COR-L47 (cell line): Measurements from ENCODE around the gene PHF21B.
"Not testable (repeated sequence)": the region's sequence is repeated elsewhere in the genome, so short reads cannot be mapped to it uniquely, and the experiment has no call there.

Experiments used
- DNase-seq: peaks from one replicate; lab custom pipeline; 2025; lab: John Stamatoyannopoulos, UW

PHF21B gene

DNA sequence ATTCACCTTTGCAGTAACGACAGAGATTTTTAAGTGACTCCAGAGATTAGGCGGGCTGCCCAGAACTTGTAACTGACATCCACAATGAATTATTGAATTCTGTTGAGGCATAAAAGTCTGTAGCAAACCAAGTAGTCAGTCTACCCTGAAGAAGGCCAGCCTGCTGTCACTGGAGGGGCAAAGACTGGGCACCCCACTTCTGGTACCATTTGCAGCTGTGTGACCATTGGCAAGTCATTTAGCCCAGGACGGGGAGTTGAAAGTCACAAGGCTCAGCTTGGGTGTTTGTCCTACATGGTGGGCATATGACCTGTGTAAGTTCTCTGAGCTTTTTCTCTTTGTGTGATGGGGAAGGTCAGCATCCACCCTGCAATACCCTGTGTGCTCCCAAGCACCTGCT lies 138.0 kb downstream of the PHF21B start:
- no peak for DNase-seq

DNA sequence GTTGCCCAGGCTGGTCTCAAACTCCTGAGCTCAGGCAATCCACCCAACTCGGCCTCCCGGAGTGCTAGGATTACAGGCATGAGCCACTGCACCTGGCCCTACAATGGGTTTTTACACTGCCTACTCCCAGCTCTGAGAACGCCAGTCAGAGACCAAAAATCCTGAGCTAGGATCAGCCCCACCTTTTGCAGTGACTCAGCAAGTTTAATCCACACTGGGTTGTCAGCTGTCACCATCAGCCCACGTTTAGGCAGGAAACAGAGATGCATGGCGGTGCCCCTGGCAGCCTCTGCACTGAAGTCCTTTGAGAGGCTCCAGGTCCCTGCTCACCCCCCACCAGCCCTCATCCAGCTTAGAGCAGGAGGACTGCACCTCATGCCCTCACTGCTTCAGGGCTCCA lies 139.8 kb downstream of the PHF21B start:
- no peak for DNase-seq

DNA sequence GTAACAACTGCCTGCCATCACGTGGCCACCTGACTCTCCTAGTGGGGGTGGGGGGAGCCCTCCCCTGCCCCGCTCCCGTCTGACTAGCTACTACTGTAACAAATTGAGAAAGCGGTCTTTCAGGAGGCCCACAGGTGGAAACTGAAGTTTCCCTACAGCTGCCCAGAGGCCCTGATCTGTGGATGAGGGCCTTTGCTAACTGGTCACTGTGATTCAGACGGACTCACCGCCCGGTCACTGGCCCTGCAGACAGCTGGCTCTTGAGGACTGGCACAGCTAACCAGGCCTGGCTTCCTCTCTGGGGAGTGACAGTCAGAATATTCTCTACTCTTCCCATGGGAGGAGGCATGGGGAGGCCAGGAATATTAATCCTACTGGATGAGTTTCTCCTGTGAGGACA lies 140.6 kb downstream of the PHF21B start:
- no peak for DNase-seq

DNA sequence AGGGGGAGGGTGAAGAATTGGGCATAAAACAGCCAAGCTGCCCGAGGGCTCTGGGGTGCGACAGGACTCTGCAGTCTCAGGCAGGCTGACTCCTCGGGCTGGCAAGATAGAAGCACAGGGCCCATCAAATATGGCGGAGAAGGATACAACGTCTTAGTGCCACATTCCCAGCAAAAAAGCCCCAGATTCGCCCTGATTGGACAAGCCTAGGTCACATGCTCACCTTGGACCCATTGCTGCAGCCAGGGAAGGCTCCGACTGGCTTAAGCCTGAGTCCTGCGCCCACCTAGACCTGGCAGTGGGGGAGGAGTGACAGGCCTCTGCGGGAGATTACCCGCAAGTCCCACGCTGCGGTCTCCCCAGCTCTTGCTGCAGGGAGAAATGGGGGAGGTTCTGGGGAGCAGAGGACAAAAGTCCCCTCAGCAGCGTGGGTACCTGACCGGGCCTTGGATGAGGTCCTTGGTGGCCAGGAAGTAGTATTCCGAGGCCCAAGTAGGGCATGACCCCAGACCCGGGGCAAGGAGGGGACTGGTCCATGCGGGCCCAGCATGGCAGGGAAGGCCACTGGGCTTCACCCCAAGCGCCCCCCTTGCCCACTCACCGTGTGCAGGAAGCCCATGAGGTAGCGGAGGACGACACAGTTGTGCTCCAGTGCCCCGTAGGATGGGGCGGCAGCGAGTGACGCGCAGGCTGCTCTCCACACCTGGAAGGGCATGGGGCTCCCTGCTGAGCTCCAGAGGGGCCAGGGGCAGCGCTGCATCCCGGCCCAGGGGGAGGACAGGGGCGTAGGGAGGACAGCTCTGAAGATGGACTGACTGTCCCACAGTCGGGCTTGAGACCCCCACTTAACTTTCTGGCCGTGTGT lies 144.4 kb downstream of the PHF21B start:
- DNase-seq, result no peak

DNA sequence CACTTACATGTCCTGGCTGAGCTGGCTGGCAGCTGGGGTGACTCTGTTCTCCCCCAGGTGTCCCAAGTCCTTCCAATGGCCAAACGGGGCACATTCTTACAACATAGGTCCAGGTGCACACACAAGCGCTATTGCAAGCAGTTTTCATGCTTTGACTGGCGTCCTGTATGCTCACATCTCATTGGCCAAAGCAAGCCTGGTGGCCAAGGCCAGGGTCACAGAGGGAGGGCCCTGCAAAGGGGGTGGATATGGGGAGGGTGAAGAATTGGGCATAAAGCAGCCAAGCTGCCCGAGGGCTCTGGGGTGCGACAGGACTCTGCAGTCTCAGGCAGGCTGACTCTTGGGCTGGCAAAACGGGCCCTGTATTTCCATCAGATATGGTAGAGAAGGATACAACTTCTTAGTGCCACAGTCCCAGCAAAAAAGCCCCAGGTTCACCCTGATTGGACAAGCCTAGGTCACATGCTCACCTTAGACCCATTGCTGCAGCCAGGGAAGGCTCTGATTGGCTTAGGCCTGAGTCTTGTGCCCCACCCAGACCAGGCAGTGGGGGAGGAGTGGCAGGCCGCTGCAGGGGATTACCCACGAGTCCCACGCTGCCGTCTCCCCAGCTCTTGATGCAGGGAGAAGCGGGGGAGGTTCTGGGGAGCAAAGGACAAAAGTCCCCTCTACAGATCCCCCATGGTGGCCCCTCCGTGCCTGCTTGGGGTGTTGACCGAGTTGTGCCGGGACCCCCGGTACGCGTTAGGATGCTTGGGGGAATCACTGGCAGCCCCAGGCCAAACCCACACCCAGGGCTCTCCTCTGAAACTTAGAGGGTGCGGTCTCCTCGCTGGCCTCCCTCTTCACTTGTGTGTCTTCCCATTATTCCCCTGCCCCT lies 146.6 kb downstream of the PHF21B start:
- no peak for DNase-seq

DNA sequence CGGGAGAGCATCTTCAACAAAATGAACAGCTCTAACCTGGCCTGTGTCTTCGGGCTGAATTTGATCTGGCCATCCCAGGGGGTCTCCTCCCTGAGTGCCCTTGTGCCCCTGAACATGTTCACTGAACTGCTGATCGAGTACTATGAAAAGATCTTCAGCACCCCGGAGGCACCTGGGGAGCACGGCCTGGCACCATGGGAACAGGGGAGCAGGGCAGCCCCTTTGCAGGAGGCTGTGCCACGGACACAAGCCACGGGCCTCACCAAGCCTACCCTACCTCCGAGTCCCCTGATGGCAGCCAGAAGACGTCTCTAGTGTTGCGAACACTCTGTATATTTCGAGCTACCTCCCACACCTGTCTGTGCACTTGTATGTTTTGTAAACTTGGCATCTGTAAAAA lies 147.5 kb downstream of the PHF21B start:
- no peak for DNase-seq

DNA sequence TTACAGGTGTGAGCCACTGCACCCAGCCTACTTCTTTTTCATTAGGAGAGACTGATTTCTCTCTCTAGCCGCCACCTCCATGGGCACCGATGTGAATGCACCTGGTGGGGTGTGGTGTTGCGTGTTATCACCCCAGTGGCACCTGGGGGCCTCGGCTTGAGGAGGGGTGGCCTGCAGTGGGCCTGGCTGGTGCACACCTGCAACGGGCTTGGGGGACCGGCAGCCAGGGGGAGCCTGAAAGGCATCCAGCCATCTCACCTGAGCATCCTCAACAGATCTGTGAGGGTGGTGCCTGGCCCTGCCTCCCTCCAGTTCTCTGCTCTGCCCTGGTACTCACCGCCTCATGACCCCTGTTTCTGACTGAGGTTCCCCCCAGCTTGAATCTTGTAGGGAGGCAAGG lies 148.6 kb downstream of the PHF21B start:
- no peak for DNase-seq

DNA sequence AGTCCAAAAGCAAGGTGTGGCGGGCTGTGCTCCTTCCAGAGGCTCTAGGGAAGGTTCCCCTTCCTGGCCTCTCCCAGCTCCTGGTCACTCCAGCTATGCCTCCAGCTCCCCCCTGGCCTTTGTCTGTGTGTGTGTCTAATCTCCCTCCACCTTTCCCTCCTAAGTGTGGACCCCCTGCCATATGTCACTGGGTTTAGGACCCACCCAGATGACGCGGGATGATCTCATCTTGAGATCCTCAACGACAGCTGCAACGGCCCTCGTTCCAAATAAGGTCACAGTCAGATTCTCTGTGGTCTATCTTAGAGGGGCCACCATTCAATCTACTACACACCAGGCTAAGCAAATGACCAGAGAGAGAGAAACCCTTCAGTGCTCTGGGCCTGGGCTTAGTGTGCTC lies 149.5 kb downstream of the PHF21B start:
- no peak for DNase-seq

DNA sequence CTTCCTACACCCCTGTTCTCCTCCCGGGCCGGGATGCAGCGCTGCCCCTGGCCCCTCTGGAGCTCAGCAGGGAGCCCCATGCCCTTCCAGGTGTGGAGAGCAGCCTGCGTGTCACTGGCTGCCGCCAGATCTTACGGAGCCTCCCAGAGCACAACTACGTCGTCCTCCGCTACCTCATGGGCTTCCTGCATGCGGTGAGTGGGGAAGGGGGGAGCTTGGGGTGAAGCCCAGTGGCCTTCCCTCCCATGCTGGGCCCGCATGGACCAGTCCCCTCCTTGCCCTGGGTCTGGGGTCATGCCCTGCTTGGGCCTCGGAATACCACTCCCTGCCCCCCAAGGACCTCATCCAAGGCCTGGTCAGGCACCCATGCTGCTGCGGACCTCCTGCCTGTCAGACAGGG lies 150.2 kb downstream of the PHF21B start:
- DNase-seq, result no peak

DNA sequence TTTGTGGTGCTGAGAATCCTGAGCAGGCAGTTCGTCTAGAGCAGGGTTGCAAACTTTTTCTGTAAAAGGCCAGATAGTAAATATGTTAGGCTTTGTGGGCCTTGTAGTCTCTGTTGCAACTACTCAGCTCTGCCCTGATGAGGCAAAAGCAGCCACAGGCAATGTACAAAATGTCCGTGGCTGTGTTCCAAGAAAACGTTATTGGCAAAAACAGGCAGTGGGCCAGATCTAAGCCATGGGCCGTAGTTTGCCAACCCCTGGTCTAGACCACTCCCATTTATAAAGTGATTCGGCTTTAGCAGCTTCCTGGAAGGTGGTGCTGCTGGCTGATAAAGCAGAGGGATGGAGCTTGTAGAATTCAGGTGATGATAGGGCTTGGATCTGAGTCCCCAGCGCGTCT lies 151.0 kb downstream of the PHF21B start:
- DNase-seq, result not testable (repeated sequence)

DNA sequence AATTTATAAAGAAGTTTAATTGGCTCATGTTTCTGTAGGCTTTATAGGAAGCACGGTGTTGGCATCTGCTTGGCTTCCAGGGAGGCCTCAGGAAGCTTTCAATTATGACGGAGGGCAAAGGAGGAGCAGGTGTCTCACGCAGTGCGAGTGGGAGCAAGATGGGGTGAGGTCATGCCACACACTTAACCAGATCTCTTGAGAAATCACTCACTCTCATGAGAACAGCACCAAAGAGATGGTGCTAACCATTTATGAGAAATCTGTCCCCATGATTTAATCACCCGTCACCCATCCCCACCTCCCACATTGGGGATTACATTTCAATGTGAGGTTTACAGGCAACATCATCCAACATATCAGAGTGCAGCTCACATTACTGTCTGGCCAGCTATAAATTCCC lies 153.9 kb downstream of the PHF21B start:
- DNase-seq, result no peak

DNA sequence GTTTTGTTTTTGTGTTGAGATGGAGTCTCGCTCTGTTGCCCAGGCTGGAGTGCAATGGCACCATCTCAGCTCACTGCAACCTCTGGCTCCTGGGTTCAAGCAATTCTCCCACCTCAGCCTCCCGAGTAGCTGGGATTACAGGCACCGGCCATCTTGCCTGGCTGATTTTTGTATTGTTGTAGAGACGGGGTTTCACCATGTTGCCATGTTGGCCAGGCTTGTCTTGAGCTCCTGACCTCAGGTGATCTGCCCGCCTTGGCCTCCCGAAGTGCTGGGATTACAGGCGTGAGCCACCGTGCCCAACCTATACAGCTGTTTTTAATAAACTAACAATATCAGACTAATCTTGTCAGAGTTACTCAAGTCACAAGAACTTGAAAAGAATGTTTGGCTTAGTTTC lies 155.2 kb downstream of the PHF21B start:
- not testable (repeated sequence) for DNase-seq

DNA sequence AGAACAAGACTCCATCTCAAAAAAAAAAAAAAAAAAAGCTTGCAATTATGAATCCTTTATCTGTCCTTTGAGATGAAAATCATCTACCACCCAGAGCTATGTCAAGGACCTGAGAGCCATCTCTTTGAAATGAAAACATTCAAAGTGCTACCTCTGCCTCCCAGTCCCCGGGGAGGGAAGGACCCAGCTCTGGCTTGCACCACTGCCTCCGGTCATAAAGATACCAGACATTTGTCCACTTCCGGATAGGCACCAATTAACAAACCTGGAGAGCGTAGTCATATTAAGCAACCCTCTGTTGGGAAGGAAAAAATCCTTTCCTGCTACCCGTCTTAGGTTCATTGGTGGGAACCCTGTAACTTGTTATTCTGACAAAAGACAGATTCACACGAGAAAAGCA lies 158.9 kb downstream of the PHF21B start:
- DNase-seq, result no peak

DNA sequence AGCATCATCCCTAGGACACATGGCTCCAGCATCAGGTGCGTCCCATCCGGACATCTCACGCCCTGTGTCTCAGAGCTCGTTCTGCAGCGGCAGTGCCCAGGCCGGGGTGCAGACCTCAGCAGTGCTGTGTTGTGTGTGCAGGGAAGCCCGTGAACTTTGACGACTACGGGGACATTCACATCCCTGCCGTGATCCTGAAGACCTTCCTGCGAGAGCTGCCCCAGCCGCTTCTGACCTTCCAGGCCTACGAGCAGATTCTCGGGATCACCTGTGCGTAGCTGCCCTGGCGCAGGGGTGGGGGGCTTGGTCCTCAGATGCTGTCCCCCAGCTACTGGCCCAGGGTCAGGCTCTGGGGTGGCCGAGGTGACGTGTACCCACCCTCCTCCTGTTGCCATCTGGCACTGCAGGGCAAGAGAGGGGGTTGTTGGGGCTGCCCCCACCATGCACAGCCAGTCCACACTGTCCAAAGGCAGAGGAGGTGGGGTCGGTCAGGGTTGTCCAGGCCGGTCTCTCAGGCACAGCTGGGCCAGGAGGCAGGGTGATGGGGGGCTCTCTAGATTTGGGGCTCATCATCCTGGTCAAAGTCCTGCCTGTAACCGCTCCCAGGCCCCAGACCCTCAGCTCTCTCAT lies 160.9 kb downstream of the PHF21B start:
- no peak for DNase-seq

DNA sequence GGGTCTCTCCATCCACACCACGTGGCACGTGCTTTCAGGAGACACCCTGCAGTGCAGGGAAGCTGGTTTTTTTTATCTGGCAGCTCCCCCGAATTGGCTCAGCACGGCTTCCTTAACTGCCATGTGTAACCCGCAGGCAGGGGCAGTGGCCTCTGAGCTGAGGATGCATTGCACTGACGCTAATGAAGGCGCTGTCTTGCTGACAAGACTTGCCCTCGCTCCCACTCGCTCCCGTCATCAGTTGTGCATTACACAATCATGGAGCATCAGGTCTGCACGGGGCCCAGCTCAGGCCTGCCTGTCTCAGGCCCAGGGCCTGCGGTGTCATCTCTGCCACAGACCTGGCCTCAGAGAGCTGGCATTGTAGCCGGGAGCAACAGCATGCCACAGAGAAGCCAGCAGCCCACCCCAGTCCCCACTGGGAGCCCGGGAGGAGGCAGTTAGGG lies 161.5 kb downstream of the PHF21B start:
- no peak for DNase-seq

DNA sequence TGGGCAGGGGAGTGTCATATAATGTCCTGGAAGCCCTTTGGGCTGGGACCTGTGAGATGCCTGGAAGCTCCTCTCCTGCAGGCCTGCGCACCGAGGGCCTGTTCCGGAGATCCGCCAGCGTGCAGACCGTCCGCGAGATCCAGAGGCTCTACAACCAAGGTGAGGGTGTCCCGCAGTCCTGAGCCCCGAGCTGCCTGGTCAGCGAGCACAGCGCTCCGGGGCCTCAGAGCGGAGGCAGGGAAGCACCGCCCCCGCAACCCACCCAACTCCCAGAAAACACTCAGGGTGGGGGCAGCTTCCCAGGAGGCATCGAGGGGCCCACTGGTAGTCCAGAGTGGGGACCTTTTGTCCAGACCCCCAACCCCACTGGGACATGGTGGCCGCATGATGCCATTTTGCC lies 161.9 kb downstream of the PHF21B start:
- DNase-seq, result no peak

DNA sequence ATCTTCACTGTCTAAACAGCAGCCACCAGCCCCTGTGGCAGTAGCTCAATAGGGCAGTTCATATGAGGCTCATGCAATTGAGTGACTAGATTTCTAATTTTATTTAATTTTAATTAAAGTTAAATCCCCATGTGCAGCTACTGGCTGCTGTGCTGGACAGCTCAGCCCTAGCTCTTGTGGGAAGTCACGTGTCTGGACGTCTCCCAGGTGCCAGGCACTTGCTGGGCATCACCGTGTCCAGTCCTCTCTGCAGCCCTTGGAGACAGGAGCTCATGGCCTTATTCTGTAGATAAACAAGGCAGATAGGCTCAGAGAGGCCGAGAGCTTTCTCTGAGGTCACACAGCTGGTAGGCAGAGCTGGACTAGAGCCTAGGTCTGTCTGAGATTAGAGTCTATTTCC lies 162.4 kb downstream of the PHF21B start:
- DNase-seq, result no peak

DNA sequence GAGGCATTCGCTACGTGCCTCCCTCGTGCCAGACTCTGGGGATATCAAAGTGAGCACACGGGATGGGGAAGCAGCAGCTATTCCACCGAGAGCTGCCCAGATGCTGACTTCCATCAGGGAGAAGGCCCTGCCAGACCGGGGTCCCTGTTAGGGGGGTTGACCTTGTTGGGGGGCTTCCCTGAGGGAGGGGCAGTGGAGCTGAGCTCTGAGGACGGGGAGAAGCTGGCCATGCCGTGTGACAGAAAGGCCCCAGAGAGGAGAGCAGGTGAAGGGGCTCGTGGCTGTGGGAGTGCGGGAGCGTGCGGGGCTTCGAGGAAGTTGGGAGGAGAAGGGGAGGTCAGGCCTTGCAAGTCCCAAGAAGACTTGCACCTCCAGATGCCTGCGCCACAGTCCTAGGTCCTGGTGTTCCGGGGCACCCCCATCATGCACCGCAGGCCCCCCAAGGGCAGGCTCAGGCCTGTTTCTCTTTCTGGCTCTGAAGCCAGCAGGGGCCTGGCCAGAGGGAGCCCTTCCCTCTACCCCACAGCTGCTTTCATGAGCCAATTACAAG lies 163.0 kb downstream of the PHF21B start:
- DNase-seq, result no peak

DNA sequence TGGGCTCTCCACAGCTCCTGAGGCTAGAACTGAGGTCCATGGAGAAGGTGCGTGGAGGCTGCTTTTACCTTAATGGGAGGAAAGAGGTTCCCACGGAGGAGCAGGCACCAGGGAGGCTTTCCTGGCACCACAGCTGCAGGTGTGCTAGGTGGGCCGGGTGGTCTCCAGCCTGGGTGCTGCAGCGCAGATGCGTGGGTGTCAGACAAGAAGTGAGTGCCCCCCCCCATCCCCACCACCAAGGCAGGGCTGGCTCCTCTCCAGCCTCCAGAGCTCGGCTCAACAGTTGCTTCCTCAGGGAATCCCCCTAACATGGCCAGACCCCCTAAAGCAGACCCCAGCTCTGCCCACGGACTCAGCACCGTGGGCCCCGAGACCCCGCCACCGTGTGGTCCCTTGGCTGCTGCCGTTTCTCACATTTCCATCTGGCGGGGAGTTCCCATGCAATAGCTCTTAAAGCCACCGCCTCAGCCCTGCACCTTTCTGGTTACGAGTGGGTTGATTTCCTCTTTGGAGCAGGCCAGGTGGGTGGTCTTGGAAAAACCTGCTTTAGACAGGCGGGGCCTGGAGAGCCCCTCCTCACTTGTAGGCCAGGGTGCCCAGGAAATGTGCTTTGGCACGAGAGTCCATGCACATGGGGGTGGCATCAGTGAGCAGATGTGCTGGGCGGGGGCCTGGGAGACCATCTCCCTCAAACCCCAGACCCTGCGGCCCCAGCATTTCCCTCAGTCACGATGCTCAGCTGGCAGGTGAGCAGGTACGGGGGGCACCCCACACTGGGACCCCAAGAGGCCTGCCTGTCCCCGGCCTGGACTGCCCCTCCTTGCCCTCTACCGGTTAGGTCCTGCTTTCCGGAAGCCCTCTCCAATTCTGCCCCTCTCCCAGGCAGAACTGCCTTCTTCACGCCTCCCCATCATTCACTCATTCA lies 163.7 kb downstream of the PHF21B start:
- DNase-seq, result no peak

DNA sequence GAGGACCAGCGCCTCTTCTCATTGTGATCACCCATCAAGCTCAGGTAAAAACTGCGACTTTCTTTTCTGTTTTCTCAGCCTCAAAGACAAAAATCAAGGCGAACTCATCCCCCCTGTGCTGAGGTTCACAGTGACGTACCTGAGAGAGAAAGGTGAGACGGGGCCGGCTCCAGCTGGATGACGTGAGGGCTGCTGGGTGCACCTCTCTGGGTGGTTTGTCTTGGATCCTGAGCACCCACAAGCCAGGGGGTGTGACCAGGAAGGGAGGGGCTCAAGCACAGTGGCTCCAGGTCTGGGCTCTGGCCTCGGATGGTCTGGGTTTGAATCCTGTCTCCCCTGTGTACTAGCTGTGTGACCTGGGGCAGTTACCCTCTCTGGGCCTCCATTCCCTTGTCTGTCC lies 164.6 kb downstream of the PHF21B start:
- no peak for DNase-seq

DNA sequence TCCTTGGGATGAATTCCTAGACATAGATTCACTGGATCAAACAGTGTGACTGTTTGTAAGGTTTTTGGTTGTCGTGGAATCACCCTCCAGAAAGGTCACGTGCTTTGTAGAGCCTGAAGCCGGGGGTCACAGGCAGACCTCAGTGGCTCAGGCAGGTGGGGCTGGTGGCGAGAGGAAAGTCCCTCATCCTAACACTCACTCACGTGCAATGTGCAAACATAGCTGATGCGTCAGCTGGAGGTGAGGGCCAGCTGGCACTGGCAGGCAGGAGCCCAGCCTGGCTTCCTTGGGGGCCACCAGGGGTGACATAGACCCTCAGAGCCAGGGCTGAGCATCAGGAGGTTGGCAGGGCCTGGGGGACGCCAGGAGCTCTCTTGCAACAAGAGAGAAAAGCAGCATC lies 167.4 kb downstream of the PHF21B start:
- DNase-seq, result no peak
